ENCODE results near the gene MGAT5B. TPM values are rescaled to one million over a fixed set of nuclear protein-coding genes. Genes with fewer than 3 reads are reported as not detected.

MGAT5B gene
- total and polyA plus RNA-seq, 2 of the 13 experiments (the other 11 are each of a cell fraction or from before 2014, with no cell fraction given), result 0.07 to 0.13 TPM

DNA sequence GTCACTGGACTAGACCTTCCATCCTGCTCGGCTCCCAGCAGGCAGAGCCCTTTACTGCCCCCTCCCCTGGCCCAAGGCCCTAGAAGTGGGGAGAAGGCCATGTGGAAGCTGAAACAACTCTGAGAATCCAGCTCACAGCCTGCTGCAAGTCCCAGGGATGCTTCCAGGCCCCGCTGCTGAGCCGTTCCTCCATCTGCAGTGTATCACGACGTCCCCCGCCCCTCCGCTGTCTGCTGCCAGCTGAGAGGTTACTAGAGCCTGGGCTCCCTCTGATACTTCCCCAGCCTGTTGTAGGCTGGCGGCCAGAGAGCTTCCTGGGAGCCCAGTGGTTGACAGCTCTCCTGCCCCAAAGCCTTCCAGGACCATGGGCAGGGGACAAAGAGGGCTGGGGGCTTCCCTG lies 118.2 kb downstream of the MGAT5B start:
- CTCF ChIA-PET (ENCODE audit: low intra/inter-chr PET ratio, low total read pairs), result no interaction called here
- no peaks in the 10 kb centered on the region for H3K36me3 ChIP-seq (replicated peaks in 1 of 2; ENCODE audit: control insufficient read depth in 1 of 2, insufficient read depth in 2 of 2, low read length in 2 of 2)
- DNase-seq (ENCODE audit: low spot score) (no peak), ATAC-seq (no peak; the same call in 2 of the 3 replicates), FAIRE-seq (no peak)
- 53% methylated on average over 7 of the region's 8 CpGs for WGBS (ENCODE audit: low lambda C conversion rate)
- H3K9ac ChIP-seq (ENCODE audit: insufficient read depth, low read depth, low read length), result no peak overlapping the region
- H3K9me3 ChIP-seq (ENCODE audit: low read length), result no peaks in the 10 kb centered on the region
- intact Hi-C loops (cut with micrococcal nuclease; ENCODE audit: unreplicated experiment) (no loop called here), in situ Hi-C loops (cut with HindIII; ENCODE audit: extremely low pct_ligation_motif_present, low pct_unique_long_range_greater_than_20kb) (no loop called here)
- no peaks in the 10 kb centered on the region for H3K79me2 ChIP-seq (ENCODE audit: insufficient read depth, low read length)
- peaks cover 8 to 48% of the 10 kb centered on the region in 2 experiments for H3K27me3 ChIP-seq (ENCODE audit: control insufficient read depth in 1 of 2, insufficient read depth in 2 of 2, low read length in 2 of 2)
- H3K4me2 ChIP-seq (ENCODE audit: low read depth, low read length), result no peak overlapping the region
- peaks cover 20% of the 10 kb centered on the region for H3K4me1 ChIP-seq (ENCODE audit: insufficient read depth, low read length)
- no peaks in the 10 kb centered on the region for H4K20me1 ChIP-seq (ENCODE audit: insufficient read depth, low read length)
- no peak overlapping the region for H3K4me3 ChIP-seq (replicated peaks in 1 of 3; ENCODE audit: insufficient read depth in 1 of 3, low read depth in 2 of 3, low read length in 3 of 3)
- no peak overlapping the region for H3K27ac ChIP-seq (ENCODE audit: extremely low read length, insufficient read depth, low read length)
- H2AFZ ChIP-seq (ENCODE audit: low read length), result no peak overlapping the region
- no peak for TF ChIP-seq ZFP41 (CRISPR knock-in tag; IDR thresholded peaks at IDR 0.05; ENCODE audit: borderline replicate concordance)
- TF ChIP-seq CENPX (CRISPR knock-in tag; IDR thresholded peaks at IDR 0.05), result no peak
- no peak for TF ChIP-seq ZNF660 (CRISPR knock-in tag; IDR thresholded peaks at IDR 0.05; ENCODE audit: borderline replicate concordance, low read depth)
- TF ChIP-seq, protein P1, sequence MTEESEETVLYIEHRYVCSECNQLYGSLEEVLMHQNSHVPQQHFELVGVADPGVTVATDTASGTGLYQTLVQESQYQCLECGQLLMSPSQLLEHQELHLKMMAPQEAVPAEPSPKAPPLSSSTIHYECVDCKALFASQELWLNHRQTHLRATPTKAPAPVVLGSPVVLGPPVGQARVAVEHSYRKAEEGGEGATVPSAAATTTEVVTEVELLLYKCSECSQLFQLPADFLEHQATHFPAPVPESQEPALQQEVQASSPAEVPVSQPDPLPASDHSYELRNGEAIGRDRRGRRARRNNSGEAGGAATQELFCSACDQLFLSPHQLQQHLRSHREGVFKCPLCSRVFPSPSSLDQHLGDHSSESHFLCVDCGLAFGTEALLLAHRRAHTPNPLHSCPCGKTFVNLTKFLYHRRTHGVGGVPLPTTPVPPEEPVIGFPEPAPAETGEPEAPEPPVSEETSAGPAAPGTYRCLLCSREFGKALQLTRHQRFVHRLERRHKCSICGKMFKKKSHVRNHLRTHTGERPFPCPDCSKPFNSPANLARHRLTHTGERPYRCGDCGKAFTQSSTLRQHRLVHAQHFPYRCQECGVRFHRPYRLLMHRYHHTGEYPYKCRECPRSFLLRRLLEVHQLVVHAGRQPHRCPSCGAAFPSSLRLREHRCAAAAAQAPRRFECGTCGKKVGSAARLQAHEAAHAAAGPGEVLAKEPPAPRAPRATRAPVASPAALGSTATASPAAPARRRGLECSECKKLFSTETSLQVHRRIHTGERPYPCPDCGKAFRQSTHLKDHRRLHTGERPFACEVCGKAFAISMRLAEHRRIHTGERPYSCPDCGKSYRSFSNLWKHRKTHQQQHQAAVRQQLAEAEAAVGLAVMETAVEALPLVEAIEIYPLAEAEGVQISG (CRISPR knock-in tag; IDR thresholded peaks at IDR 0.05), result no peak
- no peak for TF ChIP-seq MEIS1 (CRISPR knock-in tag; IDR thresholded peaks at IDR 0.05; ENCODE audit: borderline replicate concordance)
- BruUV-seq (replicated peaks), result no TSS peak
- POLR2A ChIA-PET, result no interaction called here

Measured in HepG2 (cell line).